DND-41 (cell line): ENCODE data around the gene ADAM30.

Experiments
- CTCF ChIP-seq: IDR thresholded peaks from 2 replicates; pipeline ENCODE4 v1.5.1; 2012; ENCODE audit warnings: borderline replicate concordance, low read length, moderate library complexity, mild to moderate bottlenecking; ENCODE audit not compliant: poor library complexity, severe bottlenecking; ENCODE audit errors: extremely low read depth
- EZH2 ChIP-seq: IDR thresholded peaks from 3 replicates; pipeline ENCODE4 v1.6.1; 2012; ENCODE audit warnings: borderline replicate concordance, low read depth, mild to moderate bottlenecking, moderate library complexity, low read length, inconsistent platforms; ENCODE audit not compliant: severe bottlenecking

- TF ChIP-seq CTCF: no peak
- TF ChIP-seq EZH2: no peak
Measured at GRCh38 chr1:119893827-119894700, 2.3 kb downstream of the ADAM30 start.
